ENCODE measurements around the gene COMMD4. TPM values are rescaled to one million over a fixed set of nuclear protein-coding genes. Genes with fewer than 3 reads are reported as not detected.
"Not testable (repeated sequence)": the region's sequence is repeated elsewhere in the genome, so short reads cannot be mapped to it uniquely, and the experiment has no call there.

COMMD4 gene
- total RNA-seq = 10 to 100 TPM; 30.0 to 65.2 (median 50.4) TPM

GRCh38 chr15:75335705-75336355 is at the start of gene COMMD4:
Gene COMMD4, plus strand, starts transcription at chr15:75336063. Its CDS starts 27 bp downstream, at chr15:75336090.
- Histone ChIP-seq H3K9me3 (no peaks in the 10 kb centered on the region), H3K4me3 (peak within 1 kb of the TSS; percentile 86 to 89), H3K27ac (peak within 1 kb of the TSS; percentile 51 to 86 (median 82)), H3K27me3 (no peaks in the 10 kb centered on the region), H3K4me1 (peaks cover 3 to 23% (median 10%) of the 10 kb centered on the region in 3 donors), H3K36me3 (peaks cover 0 to 23% of the 10 kb centered on the region in 2 donors)
- WGBS, 2 donors (ENCODE audit: low coverage in 1 of 2) = 0 to 2% methylated on average over 4 to 8 of the region's 42 CpGs
- TF ChIP-seq POLR2A (IDR thresholded peaks at IDR 0.05) (peak in 1 of 2 donors; percentile 33), POLR2AphosphoS5 (IDR thresholded peaks at IDR 0.05) (peak; percentile 72), EP300 (IDR thresholded peaks at IDR 0.05) (no peak)
- ATAC-seq = peak; percentile 95

DNA sequence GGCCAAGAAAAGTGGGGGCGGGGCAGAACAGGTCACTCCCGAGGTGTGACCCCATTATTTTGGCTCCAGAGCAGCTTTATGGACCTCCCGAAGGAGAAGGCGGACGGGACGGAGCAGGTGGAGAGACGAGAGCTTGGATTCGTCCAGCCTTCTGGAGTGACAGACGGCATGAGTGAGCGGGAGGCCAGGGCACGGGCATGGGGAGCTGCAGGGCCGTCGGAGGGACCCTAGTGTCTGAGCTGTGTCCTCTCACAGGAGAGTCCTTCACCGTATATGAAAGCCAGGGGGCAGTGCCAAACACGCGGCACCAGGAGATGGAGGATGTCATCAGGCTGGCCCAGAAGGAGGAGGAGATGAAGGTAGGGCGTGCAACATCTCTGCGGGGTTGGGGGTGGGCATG is 42.2 kb upstream of the COMMD4 start:
- not testable (repeated sequence) for H3K27ac ChIP-seq, H3K36me3 ChIP-seq, ATAC-seq, H3K27me3 ChIP-seq, H3K4me3 ChIP-seq, H3K4me1 ChIP-seq, H3K9me3 ChIP-seq
- WGBS, 2 donors (ENCODE audit: low coverage in 1 of 2) = no CpG with 5 or more reads among the region's 18 CpGs

GRCh38 chr15:75298541-75299310 is 37.1 kb upstream of the COMMD4 start:
- no CpG with 5 or more reads among the region's 13 CpGs for WGBS, 2 donors (ENCODE audit: low coverage in 1 of 2)
- H3K9me3 ChIP-seq, H3K36me3 ChIP-seq, H3K27me3 ChIP-seq, H3K4me3 ChIP-seq, H3K4me1 ChIP-seq, H3K27ac ChIP-seq: not testable (repeated sequence)
- ATAC-seq = peak; percentile 41

DNA sequence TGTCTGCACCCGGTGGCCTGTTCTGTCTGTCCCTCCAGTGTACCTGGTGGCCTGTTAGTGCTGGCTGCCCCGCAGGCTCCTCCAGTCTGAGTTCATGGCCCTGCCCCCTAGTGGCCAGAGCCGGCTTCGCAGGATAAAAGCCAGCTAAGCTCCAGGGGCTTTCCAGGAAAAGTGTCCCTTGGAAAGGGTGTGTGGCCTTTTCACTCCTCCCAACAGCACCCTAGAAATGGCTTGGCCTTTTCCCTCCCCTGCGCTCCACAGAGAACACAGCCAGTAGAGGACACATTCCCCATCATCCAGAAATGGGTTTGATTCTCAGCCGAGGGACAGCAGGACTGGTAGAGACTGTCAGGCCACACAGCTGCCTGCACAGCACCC is 36.6 kb upstream of the COMMD4 start:
- not testable (repeated sequence) for H3K9me3 ChIP-seq, H3K27ac ChIP-seq, H3K4me1 ChIP-seq, H3K36me3 ChIP-seq, H3K4me3 ChIP-seq
- H3K27me3 ChIP-seq = peaks cover 10% of the 10 kb centered on the region
- peak; percentile 73 for ATAC-seq
- peak in 3 of 4 experiments; percentile 22 to 62 (median 28) for TF ChIP-seq CTCF (IDR thresholded peaks at IDR 0.05)
- WGBS, 2 donors (ENCODE audit: low coverage in 1 of 2) = no CpG with 5 or more reads among the region's 6 CpGs

DNA sequence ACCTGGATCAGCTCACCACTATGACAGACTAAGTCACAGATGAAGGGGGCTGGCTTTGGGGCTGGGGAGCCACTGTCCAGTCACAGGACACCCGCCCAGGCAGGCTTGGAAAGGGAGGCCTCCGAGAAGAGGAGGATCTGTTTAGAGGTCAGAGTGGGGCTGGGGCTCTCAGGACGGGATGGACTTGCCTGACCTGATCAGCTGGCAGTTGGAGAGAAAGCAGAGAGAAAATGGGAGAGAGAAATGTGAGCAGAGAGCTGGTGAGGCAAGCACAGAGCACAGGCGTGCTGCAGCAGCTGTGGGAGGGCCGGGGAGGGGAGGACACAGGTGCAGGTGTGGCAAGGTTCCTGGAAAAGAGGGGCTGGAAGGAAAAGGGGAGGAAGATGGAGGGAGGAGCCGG is 35.8 kb upstream of the COMMD4 start:
- not testable (repeated sequence) for H3K4me3 ChIP-seq, H3K36me3 ChIP-seq, H3K4me1 ChIP-seq, H3K27ac ChIP-seq, H3K9me3 ChIP-seq, ATAC-seq
- H3K27me3 ChIP-seq = peaks cover 16% of the 10 kb centered on the region
- WGBS, 2 donors (ENCODE audit: low coverage in 1 of 2) = 28 to 64% methylated on average over 3 to 5 of the region's 6 CpGs

DNA sequence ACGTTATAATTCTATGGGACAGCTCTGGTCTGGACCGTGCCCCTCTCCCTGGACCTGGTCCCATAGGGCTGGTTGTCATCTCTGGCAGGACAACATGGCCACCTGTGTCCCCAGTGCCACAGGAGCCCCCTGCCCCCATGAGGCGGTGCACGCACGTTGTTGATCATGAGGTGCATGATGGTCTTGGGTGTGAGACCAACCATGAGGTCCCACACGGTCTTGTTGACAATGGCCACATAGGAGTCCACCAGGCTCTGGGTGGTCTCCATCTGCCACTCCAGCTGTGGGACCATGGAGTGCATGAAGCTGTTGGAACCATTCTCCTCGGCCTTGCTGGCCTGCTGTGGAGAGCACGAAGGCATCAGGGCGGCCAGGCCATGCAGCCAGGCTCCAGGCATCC is 33.5 kb upstream of the COMMD4 start:
- TF ChIP-seq POLR2A (IDR thresholded peaks at IDR 0.05) (no peak), EP300 (IDR thresholded peaks at IDR 0.05) (no peak), CTCF (IDR thresholded peaks at IDR 0.05) (no peak), POLR2AphosphoS5 (IDR thresholded peaks at IDR 0.05) (no peak)

GRCh38 chr15:75302753-75303152 is 33.1 kb upstream of the COMMD4 start:
- not testable (repeated sequence) for H3K27ac ChIP-seq, ATAC-seq, H3K4me1 ChIP-seq, H3K9me3 ChIP-seq, H3K36me3 ChIP-seq, H3K4me3 ChIP-seq
- H3K27me3 ChIP-seq = peaks cover 36% of the 10 kb centered on the region
- 71% methylated on average over 2 of the region's 4 CpGs; no CpG with 5 or more reads in 1 of the 2 donors for WGBS, 2 donors (ENCODE audit: low coverage in 1 of 2)

More for the DNA sequence above, 33.5 kb upstream of the COMMD4 start:
- Histone ChIP-seq H3K9me3 (no peaks in the 10 kb centered on the region), H3K4me3 (no peak overlapping the region), H3K27me3 (peaks cover 32% of the 10 kb centered on the region), H3K27ac (no peak overlapping the region), H3K36me3 (no peaks in the 10 kb centered on the region), H3K4me1 (no peaks in the 10 kb centered on the region)
- no peak for ATAC-seq
- no CpG with 5 or more reads among the region's 9 CpGs for WGBS, 2 donors (ENCODE audit: low coverage in 1 of 2)
